Common myeloid progenitor, CD34-positive (primary cell): Measurements from ENCODE around the gene KIF23.

Experiments used
- CTCF ChIA-PET: fragments of 350-600 bp; sonication (Branson Sonifier 250); formaldehyde crosslinking; loops from one replicate; lab custom pipeline; 2021; ENCODE audit warnings: antibody characterized with exemption; lab: Charles Lee
- POLR2A ChIA-PET: fragments of 350-600 bp; sonication (Branson Sonifier 250); formaldehyde crosslinking; loops from one replicate; lab custom pipeline; 2021; ENCODE audit warnings: antibody characterized with exemption; lab: Charles Lee
- DNase-seq, 3 donors: peaks; one replicate each; pipeline versions ENCODE4 v3.0.0 to v3.0.0-alpha.2; 2013
- H3K27ac ChIP-seq, 2 experiments: 1 replicate in 1 of 2; 2 replicates in 1 of 2; pipeline ENCODE4 v1.7.0; 2013; ENCODE audit warnings: inconsistent platforms in 2 of 2, low read length in 2 of 2, mild to moderate bottlenecking in 2 of 2, low read depth in 1 of 2, moderate library complexity in 1 of 2; ENCODE audit not compliant: severe bottlenecking in 2 of 2, insufficient read depth in 1 of 2, poor library complexity in 1 of 2
- H3K27me3 ChIP-seq, 5 experiments: replicated peaks in 2 of 5; 1 replicate in 3 of 5; 2 replicates in 2 of 5; pipeline versions ENCODE4 v1.6.1 to v1.7.0; 2013; ENCODE audit warnings: low read length in 4 of 5, mild to moderate bottlenecking in 2 of 5, moderate library complexity in 2 of 5, inconsistent platforms in 1 of 5; ENCODE audit not compliant: insufficient read depth in 5 of 5, control insufficient read depth in 4 of 5
- H3K36me3 ChIP-seq, 4 experiments: 1 replicate in 2 of 4; 2 replicates in 2 of 4; pipeline versions ENCODE4 v1.6.1 to v1.7.0; 2013; ENCODE audit warnings: low read length in 3 of 4, control low read depth in 1 of 4, mild to moderate bottlenecking in 1 of 4; ENCODE audit not compliant: control insufficient read depth in 4 of 4, insufficient read depth in 4 of 4
- H3K4me1 ChIP-seq, 4 experiments: 1 replicate in 3 of 4; 2 replicates in 1 of 4; pipeline versions ENCODE4 v1.6.1 to v1.7.1; 2013; ENCODE audit warnings: low read length in 3 of 4, mild to moderate bottlenecking in 3 of 4, control low read depth in 1 of 4, inconsistent platforms in 1 of 4, moderate library complexity in 1 of 4; ENCODE audit not compliant: control insufficient read depth in 4 of 4, insufficient read depth in 4 of 4; ENCODE audit errors: control extremely low read depth in 1 of 4
- H3K4me3 ChIP-seq, 7 experiments: 1 replicate in 4 of 7; 2 replicates in 3 of 7; pipeline versions ENCODE4 v1.5.1 to v1.7.0; 2013; ENCODE audit warnings: mild to moderate bottlenecking in 7 of 7, low read length in 6 of 7, moderate library complexity in 6 of 7, inconsistent platforms in 2 of 7, low read depth in 2 of 7, control low read depth in 1 of 7; ENCODE audit not compliant: insufficient read depth in 4 of 7, control insufficient read depth in 1 of 7; ENCODE audit errors: extremely low read depth in 1 of 7
- H3K9me3 ChIP-seq, 5 experiments: 1 replicate in 4 of 5; 2 replicates in 1 of 5; pipeline versions ENCODE4 v1.6.1 to v1.7.1; 2013; ENCODE audit warnings: low read length in 4 of 5, mild to moderate bottlenecking in 2 of 5, inconsistent platforms in 1 of 5, low read depth in 1 of 5, moderate library complexity in 1 of 5; ENCODE audit not compliant: control insufficient read depth in 4 of 5, insufficient read depth in 2 of 5; ENCODE audit errors: control extremely low read depth in 1 of 5
- WGBS: methylation state at CpG from one replicate; pipeline ENCODE4 v1.1.5; 2013; ENCODE audit not compliant: insufficient coverage; 5-methylcytosine and 5-hydroxymethylcytosine counted together

KIF23 gene

GRCh38 chr15:69496001-69496400 lies 81.9 kb downstream of the KIF23 start:
- ChIA-PET POLR2A (no interaction called here), CTCF (no interaction called here)
- H3K36me3 ChIP-seq = no peaks in the 10 kb centered on the region
- H3K4me1 ChIP-seq = peaks cover 0 to 11% (median 4%) of the 10 kb centered on the region in 4 experiments
- H3K27ac ChIP-seq = no peak overlapping the region
- 100% methylated on average over 1 of the region's 2 CpGs for WGBS
- H3K9me3 ChIP-seq = peaks cover 0 to 7% (median 0%) of the 10 kb centered on the region in 5 experiments
- peaks cover 0 to 4% (median 0%) of the 10 kb centered on the region in 5 experiments for H3K27me3 ChIP-seq
- DNase-seq = no peak
- no peak overlapping the region for H3K4me3 ChIP-seq

GRCh38 chr15:69497076-69497475 lies 82.9 kb downstream of the KIF23 start:
- Histone ChIP-seq H3K27me3 (peaks cover 0 to 4% (median 0%) of the 10 kb centered on the region in 5 experiments), H3K36me3 (no peaks in the 10 kb centered on the region), H3K4me1 (peaks cover 0 to 11% (median 4%) of the 10 kb centered on the region in 4 experiments), H3K4me3 (no peak overlapping the region), H3K27ac (no peak overlapping the region), H3K9me3 (no peaks in the 10 kb centered on the region)
- ChIA-PET POLR2A (no interaction called here), CTCF (no interaction called here)
- DNase-seq = no peak
- whole genome bisulfite sequencing = no CpG with 5 or more reads among the region's 1 CpG

DNA sequence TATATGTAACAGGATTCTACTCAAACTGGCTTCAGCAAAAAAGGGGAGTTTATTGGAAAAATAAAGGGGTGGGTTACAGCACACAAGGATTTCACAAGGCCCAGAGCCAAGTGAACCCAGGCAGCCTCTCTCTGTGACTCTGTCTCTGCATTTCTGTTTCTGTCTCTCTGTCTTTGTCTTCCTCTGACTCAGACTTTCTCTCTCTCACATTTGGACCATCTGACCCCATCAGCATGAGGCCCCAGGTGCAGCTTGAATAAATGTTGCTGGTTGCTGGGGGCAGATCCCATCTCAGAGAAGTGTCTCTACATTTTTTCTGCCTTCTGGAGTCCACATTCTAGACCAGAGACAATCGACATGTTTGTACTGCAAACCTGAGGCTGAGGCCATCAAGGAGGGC lies 83.5 kb downstream of the KIF23 start:
- peaks cover 0 to 11% (median 4%) of the 10 kb centered on the region in 4 experiments for H3K4me1 ChIP-seq
- 100% methylated on average over 1 of the region's 1 CpG for WGBS
- no peak for DNase-seq
- POLR2A ChIA-PET = no interaction called here
- no peaks in the 10 kb centered on the region for H3K36me3 ChIP-seq
- H3K27me3 ChIP-seq = peaks cover 0 to 4% (median 0%) of the 10 kb centered on the region in 5 experiments
- H3K9me3 ChIP-seq = no peaks in the 10 kb centered on the region
- CTCF ChIA-PET = no interaction called here
- no peak overlapping the region for H3K4me3 ChIP-seq
- H3K27ac ChIP-seq = no peak overlapping the region
